Caco-2 (cell line): ENCODE measurements around the gene CHDH. TPM values are rescaled to one million over a fixed set of nuclear protein-coding genes. Genes with fewer than 3 reads are reported as not detected.

Experiments
- BruUV-seq: library from RNA; stranded (reverse); fragments of 400-500 nt; replicated peaks from 2 replicates; lab custom pipeline; 2021; lab: Mats Ljungman, UMichigan
- CTCF ChIA-PET: fragments of 300-600 bp; sonication (Branson Sonifier 250); formaldehyde crosslinking; loops from one replicate; lab custom pipeline; 2022; ENCODE audit warnings: antibody characterized with exemption; lab: Charles Lee
- POLR2A ChIA-PET: fragments of 300-600 bp; sonication (Branson Sonifier 250); formaldehyde crosslinking; loops from one replicate; lab custom pipeline; 2022; ENCODE audit warnings: antibody characterized with exemption; lab: Charles Lee
- DNase-seq, 2 experiments: peaks; one replicate each; pipeline versions ENCODE4 v3.0.0 to v3.0.0-alpha.2; 2020 to 2022
- H3K27me3 ChIP-seq: replicated peaks from 2 replicates; pipeline ENCODE4 v1.6.0; 2011; ENCODE audit warnings: low read length; ENCODE audit not compliant: control insufficient read depth, insufficient read depth
- H3K36me3 ChIP-seq: 2 replicates; pipeline ENCODE4 v1.5.1; 2011; ENCODE audit warnings: low read length; ENCODE audit not compliant: control insufficient read depth, insufficient read depth
- H3K4me1 ChIP-seq: fragments of 250-450 bp; sonication (Bioruptor Pico); 2 replicates; pipeline ENCODE4 v1.5.1; 2020; ENCODE audit warnings: mild to moderate bottlenecking
- H3K4me3 ChIP-seq: 2 replicates; pipeline ENCODE4 v1.5.1; 2011; ENCODE audit warnings: low read depth, mild to moderate bottlenecking, control low read depth, low read length
- H3K9me3 ChIP-seq: fragments of 250-450 bp; sonication (Bioruptor Pico); 2 replicates; pipeline ENCODE4 v1.5.1; 2020; ENCODE audit warnings: mild to moderate bottlenecking, moderate library complexity
- H3K27ac Mint-ChIP-seq: one replicate; pipeline ENCODE4 v1.8.0; 2022; ENCODE audit warnings: mixed read lengths; ENCODE audit not compliant: unreplicated experiment
- H3K27me3 Mint-ChIP-seq: one replicate; pipeline ENCODE4 v1.8.0; 2022; ENCODE audit warnings: mixed read lengths; ENCODE audit not compliant: insufficient read depth, unreplicated experiment
- H3K36me3 Mint-ChIP-seq: one replicate; pipeline ENCODE4 v1.8.0; 2022; ENCODE audit warnings: mild to moderate bottlenecking, mixed read lengths; ENCODE audit not compliant: insufficient read depth, unreplicated experiment
- H3K4me1 Mint-ChIP-seq: one replicate; pipeline ENCODE4 v1.8.0; 2022; ENCODE audit warnings: low read depth, mixed read lengths; ENCODE audit not compliant: unreplicated experiment
- H3K4me3 Mint-ChIP-seq: one replicate; pipeline ENCODE4 v1.8.0; 2022; ENCODE audit warnings: mild to moderate bottlenecking, moderate library complexity, mixed read lengths; ENCODE audit not compliant: unreplicated experiment
- H3K9me3 Mint-ChIP-seq: one replicate; pipeline ENCODE4 v1.8.0; 2022; ENCODE audit warnings: mixed read lengths; ENCODE audit not compliant: unreplicated experiment
- CTCF ChIP-seq, 2 experiments: fragments of 200-600 bp in 1 of 2; IDR thresholded peaks; 1 replicate in 1 of 2; 2 replicates in 1 of 2; pipeline versions ENCODE4 v1.5.1 to v1.8.0; 2011 to 2022; ENCODE audit warnings: antibody characterized with exemption in 1 of 2, control low read depth in 1 of 2, inconsistent platforms in 1 of 2, low read depth in 1 of 2, low read length in 1 of 2, mild to moderate bottlenecking in 1 of 2, moderate library complexity in 1 of 2; ENCODE audit not compliant: insufficient read depth in 1 of 2, severe bottlenecking in 1 of 2, unreplicated experiment in 1 of 2
- intact Hi-C: fragments of 100-400 bp; cut with micrococcal nuclease; formaldehyde crosslinking; loops from one replicate; pipeline ENCODE4 v1.10.0; 2022; ENCODE audit not compliant: unreplicated experiment
- total RNA-seq: library from RNA; stranded (reverse); gene quantifications from 2 replicates; pipeline ENCODE4 v1.2.3, GENCODE V29; 2022

Gene CHDH
- total RNA-seq, 1 experiment from 2014 or later: 32.4 TPM

GRCh38 chr3:53815067-53815466 is 31.2 kb downstream of the CHDH start:
- H3K27me3 ChIP-seq: no peaks in the 10 kb centered on the region
- no TSS peak for BruUV-seq
- no peaks in the 10 kb centered on the region for H3K27me3 Mint-ChIP-seq
- no peak overlapping the region for H3K27ac Mint-ChIP-seq
- H3K4me3 ChIP-seq: no peak overlapping the region
- CTCF ChIA-PET: no interaction called here
- no peaks in the 10 kb centered on the region for H3K9me3 Mint-ChIP-seq
- no peaks in the 10 kb centered on the region for H3K4me1 Mint-ChIP-seq
- H3K9me3 ChIP-seq: no peaks in the 10 kb centered on the region
- H3K36me3 ChIP-seq: peaks cover 7% of the 10 kb centered on the region
- no peak for TF ChIP-seq CTCF (IDR thresholded peaks at IDR 0.05; ENCODE audit: insufficient read depth in 1 of 2, low read depth in 1 of 2, low read length in 1 of 2, severe bottlenecking in 1 of 2, unreplicated experiment in 1 of 2)
- H3K36me3 Mint-ChIP-seq: peaks cover 23% of the 10 kb centered on the region
- no peak for DNase-seq
- no peaks in the 10 kb centered on the region for H3K4me1 ChIP-seq
- POLR2A ChIA-PET: no interaction called here
- intact Hi-C loops: no loop called here
- no peak overlapping the region for H3K4me3 Mint-ChIP-seq

- Mint-ChIP-seq H3K27me3 (no peaks in the 10 kb centered on the region), H3K4me3 (no peak overlapping the region), H3K9me3 (no peaks in the 10 kb centered on the region), H3K27ac (no peak overlapping the region), H3K4me1 (no peaks in the 10 kb centered on the region), H3K36me3 (peaks cover 23% of the 10 kb centered on the region)
- POLR2A ChIA-PET: no interaction called here
- intact Hi-C loops: no loop called here
- Histone ChIP-seq H3K36me3 (peaks cover 7% of the 10 kb centered on the region), H3K4me3 (no peak overlapping the region), H3K4me1 (no peaks in the 10 kb centered on the region), H3K27me3 (no peaks in the 10 kb centered on the region), H3K9me3 (no peaks in the 10 kb centered on the region)
- DNase-seq: no peak
- no TSS peak for BruUV-seq
- CTCF ChIA-PET: no interaction called here
- TF ChIP-seq CTCF (IDR thresholded peaks at IDR 0.05; ENCODE audit: insufficient read depth in 1 of 2, low read depth in 1 of 2, low read length in 1 of 2, severe bottlenecking in 1 of 2, unreplicated experiment in 1 of 2): no peak
These were observed 32.3 kb downstream of the CHDH start for GRCh38 chr3:53813876-53814275.

- no peaks in the 10 kb centered on the region for H3K9me3 ChIP-seq
- ChIA-PET POLR2A (no interaction called here), CTCF (no interaction called here)
- no peaks in the 10 kb centered on the region for H3K4me1 Mint-ChIP-seq
- no peak overlapping the region for H3K4me3 Mint-ChIP-seq
- peaks cover 23% of the 10 kb centered on the region for H3K36me3 Mint-ChIP-seq
- peaks cover 5% of the 10 kb centered on the region; the same call in 1 of the 2 replicates for H3K36me3 ChIP-seq
- H3K9me3 Mint-ChIP-seq: no peaks in the 10 kb centered on the region
- DNase-seq: no peak
- no peaks in the 10 kb centered on the region for H3K27me3 ChIP-seq
- H3K4me3 ChIP-seq: no peak overlapping the region
- no peak overlapping the region for H3K27ac Mint-ChIP-seq
- H3K27me3 Mint-ChIP-seq: no peaks in the 10 kb centered on the region
- no peaks in the 10 kb centered on the region for H3K4me1 ChIP-seq
- BruUV-seq: no TSS peak
- no peak for TF ChIP-seq CTCF (IDR thresholded peaks at IDR 0.05; ENCODE audit: insufficient read depth in 1 of 2, low read depth in 1 of 2, low read length in 1 of 2, severe bottlenecking in 1 of 2, unreplicated experiment in 1 of 2)
- intact Hi-C loops: no loop called here
These were observed 33.0 kb downstream of the CHDH start for GRCh38 chr3:53813229-53813628.
